ENCODE measurements around the gene VPS35.

DNA sequence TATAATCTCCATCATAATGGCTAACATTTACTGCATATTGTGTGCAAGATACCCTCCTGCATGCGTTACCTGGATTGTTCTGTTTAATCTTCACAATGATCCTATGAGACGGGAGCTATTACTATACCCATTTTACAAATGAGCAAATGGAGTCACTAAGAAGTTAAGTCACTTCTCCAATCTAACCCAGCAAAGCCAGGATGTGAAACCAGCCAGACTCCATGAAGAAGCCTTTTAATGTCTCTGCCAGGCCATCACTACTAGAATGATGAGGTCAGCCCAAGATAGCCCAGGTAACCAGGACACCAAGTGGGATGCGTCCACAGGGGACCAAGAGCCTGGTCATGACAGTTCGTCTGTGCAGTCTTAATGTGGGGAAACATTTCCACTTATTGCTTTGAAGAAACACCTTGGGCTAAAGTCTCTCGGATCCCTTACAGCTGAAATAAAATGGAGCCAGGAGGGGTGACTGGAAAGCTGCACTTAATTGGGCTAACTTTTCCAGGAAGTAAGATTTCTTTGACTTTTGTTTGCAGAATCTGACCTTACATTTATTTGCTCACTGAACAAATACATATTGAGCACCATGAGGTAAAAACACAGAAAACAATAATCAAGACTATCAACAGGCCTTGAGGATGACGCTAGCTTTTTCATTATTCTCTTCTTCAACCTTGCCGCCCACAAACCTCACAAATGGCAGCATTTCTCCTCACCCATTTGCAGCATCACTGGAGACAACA is 66.9 kb downstream of the VPS35 start:
- TF ChIP-seq, protein P1, sequence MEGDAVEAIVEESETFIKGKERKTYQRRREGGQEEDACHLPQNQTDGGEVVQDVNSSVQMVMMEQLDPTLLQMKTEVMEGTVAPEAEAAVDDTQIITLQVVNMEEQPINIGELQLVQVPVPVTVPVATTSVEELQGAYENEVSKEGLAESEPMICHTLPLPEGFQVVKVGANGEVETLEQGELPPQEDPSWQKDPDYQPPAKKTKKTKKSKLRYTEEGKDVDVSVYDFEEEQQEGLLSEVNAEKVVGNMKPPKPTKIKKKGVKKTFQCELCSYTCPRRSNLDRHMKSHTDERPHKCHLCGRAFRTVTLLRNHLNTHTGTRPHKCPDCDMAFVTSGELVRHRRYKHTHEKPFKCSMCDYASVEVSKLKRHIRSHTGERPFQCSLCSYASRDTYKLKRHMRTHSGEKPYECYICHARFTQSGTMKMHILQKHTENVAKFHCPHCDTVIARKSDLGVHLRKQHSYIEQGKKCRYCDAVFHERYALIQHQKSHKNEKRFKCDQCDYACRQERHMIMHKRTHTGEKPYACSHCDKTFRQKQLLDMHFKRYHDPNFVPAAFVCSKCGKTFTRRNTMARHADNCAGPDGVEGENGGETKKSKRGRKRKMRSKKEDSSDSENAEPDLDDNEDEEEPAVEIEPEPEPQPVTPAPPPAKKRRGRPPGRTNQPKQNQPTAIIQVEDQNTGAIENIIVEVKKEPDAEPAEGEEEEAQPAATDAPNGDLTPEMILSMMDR (tag by site-specific recombination; IDR thresholded peaks at IDR 0.05), result no peak
- TF ChIP-seq ZNF548 (tag by site-specific recombination; IDR thresholded peaks at IDR 0.05) (no peak), GLIS1 (tag by site-specific recombination; IDR thresholded peaks at IDR 0.05) (no peak)
- TF ChIP-seq, protein P2, sequence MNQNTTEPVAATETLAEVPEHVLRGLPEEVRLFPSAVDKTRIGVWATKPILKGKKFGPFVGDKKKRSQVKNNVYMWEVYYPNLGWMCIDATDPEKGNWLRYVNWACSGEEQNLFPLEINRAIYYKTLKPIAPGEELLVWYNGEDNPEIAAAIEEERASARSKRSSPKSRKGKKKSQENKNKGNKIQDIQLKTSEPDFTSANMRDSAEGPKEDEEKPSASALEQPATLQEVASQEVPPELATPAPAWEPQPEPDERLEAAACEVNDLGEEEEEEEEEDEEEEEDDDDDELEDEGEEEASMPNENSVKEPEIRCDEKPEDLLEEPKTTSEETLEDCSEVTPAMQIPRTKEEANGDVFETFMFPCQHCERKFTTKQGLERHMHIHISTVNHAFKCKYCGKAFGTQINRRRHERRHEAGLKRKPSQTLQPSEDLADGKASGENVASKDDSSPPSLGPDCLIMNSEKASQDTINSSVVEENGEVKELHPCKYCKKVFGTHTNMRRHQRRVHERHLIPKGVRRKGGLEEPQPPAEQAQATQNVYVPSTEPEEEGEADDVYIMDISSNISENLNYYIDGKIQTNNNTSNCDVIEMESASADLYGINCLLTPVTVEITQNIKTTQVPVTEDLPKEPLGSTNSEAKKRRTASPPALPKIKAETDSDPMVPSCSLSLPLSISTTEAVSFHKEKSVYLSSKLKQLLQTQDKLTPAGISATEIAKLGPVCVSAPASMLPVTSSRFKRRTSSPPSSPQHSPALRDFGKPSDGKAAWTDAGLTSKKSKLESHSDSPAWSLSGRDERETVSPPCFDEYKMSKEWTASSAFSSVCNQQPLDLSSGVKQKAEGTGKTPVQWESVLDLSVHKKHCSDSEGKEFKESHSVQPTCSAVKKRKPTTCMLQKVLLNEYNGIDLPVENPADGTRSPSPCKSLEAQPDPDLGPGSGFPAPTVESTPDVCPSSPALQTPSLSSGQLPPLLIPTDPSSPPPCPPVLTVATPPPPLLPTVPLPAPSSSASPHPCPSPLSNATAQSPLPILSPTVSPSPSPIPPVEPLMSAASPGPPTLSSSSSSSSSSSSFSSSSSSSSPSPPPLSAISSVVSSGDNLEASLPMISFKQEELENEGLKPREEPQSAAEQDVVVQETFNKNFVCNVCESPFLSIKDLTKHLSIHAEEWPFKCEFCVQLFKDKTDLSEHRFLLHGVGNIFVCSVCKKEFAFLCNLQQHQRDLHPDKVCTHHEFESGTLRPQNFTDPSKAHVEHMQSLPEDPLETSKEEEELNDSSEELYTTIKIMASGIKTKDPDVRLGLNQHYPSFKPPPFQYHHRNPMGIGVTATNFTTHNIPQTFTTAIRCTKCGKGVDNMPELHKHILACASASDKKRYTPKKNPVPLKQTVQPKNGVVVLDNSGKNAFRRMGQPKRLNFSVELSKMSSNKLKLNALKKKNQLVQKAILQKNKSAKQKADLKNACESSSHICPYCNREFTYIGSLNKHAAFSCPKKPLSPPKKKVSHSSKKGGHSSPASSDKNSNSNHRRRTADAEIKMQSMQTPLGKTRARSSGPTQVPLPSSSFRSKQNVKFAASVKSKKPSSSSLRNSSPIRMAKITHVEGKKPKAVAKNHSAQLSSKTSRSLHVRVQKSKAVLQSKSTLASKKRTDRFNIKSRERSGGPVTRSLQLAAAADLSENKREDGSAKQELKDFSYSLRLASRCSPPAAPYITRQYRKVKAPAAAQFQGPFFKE (tag by site-specific recombination; IDR thresholded peaks at IDR 0.05; ENCODE audit: borderline replicate concordance), result no peak
- TF ChIP-seq, protein P3, sequence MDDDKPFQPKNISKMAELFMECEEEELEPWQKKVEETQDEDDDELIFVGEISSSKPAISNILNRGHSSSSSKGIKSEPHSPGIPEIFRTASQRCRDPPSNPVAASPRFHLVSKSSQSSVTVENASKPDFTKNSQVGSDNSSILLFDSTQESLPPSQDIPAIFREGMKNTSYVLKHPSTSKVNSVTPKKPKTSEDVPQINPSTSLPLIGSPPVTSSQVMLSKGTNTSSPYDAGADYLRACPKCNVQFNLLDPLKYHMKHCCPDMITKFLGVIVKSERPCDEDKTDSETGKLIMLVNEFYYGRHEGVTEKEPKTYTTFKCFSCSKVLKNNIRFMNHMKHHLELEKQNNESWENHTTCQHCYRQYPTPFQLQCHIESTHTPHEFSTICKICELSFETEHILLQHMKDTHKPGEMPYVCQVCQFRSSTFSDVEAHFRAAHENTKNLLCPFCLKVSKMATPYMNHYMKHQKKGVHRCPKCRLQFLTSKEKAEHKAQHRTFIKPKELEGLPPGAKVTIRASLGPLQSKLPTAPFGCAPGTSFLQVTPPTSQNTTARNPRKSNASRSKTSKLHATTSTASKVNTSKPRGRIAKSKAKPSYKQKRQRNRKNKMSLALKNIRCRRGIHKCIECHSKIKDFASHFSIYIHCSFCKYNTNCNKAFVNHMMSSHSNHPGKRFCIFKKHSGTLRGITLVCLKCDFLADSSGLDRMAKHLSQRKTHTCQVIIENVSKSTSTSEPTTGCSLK (tag by site-specific recombination; IDR thresholded peaks at IDR 0.05), result no peak
